ENCODE results near the gene LBX1. TPM values are rescaled to one million over a fixed set of nuclear protein-coding genes. Genes with fewer than 3 reads are reported as not detected.

Gene LBX1
- total RNA-seq, 1 donor from 2014 or later: not detected

Other genes starting within 250 kb of the LBX1 start
- 58.3 TPM for gene MRPL43, start 242.0 kb downstream of the LBX1 start, total RNA-seq
- 6.6 TPM for gene TWNK, start 241.9 kb downstream of the LBX1 start, total RNA-seq
- 43.4 TPM for gene LZTS2, start 229.7 kb downstream of the LBX1 start, total RNA-seq
- 0.22 TPM for gene PDZD7, start 198.3 kb downstream of the LBX1 start, total RNA-seq
- gene SFXN3, start 198.2 kb downstream of the LBX1 start, total RNA-seq: 14.1 TPM
- 4.8 TPM for gene KAZALD1, start 167.5 kb downstream of the LBX1 start, total RNA-seq
- not detected for gene TLX1, start 98.2 kb downstream of the LBX1 start, total RNA-seq
- gene BTRC, start 124.7 kb upstream of the LBX1 start, total RNA-seq: 30.9 TPM

Data from Right ventricle myocardium inferior (tissue), 1 donor.